Measurements from ENCODE around the gene KRTAP5-11.
"Not testable (repeated sequence)": the region's sequence is repeated elsewhere in the genome, so short reads cannot be mapped to it uniquely, and the experiment has no call there.

KRTAP5-11 gene

DNA sequence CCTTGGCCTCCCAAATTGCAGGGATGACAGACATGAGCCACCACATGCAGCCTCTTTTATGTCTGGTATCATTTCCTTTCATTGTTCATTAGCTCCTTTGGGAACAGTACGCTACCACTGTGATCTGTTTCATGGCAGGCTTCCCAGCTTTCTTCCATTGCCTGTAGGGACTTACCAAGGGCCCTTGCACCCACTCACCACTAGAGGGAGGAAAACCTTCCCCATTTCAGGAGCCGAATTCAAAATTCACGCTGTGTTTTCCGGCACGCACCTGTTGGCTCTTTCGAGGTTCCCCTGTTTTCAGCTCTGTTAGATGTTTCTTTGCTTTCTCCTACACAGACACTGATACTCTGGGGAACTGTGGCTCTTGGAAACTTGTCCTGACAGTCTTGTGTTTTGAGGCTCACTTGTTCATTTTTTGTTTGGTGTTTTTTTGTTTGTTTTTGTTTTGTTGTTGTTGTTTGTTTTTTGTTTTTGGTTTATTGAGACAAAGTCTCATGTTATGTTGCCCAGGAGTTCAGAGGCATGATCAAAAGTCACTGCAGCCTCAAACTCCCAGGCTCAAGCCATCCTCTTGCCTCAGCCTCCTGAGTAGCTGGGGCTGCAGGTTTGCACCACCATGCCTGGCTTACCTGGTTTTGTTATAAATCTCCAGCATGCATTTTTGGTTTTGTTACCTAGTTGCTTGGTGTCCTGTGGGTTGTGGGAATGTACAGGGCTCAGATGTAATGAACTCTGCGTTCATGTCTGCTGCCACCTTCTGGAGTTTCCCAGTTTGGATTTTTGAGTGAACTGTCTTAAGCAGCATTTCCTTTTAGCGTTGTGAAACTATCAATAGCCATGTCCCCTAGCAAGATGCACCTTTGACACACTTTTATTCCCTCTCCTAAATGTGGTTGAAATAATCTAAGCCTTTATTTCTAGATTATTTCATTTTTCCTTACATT lies 2.3 kb downstream of the KRTAP5-11 start:
- no peak for DNase-seq

DNA sequence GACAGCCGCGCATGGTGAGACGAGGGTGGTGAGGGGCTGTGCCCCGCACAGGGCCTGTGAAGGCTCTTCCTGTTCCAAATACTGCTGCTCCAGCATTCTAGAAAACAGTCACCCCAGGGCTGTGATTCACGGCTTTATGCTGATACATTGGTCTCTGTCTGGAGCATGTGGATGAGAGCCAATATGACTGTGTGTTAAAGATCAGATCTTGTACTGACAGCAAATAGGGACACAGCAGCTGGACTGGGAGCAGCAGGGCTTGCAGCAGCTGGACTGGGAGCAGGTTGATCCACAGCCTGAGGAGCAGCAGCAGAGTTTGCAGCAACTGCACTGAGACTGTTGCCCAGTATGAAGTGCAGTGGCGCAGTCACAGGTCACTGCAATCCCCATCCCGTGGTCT lies 3.2 kb downstream of the KRTAP5-11 start:
- DNase-seq: not testable (repeated sequence)

DNA sequence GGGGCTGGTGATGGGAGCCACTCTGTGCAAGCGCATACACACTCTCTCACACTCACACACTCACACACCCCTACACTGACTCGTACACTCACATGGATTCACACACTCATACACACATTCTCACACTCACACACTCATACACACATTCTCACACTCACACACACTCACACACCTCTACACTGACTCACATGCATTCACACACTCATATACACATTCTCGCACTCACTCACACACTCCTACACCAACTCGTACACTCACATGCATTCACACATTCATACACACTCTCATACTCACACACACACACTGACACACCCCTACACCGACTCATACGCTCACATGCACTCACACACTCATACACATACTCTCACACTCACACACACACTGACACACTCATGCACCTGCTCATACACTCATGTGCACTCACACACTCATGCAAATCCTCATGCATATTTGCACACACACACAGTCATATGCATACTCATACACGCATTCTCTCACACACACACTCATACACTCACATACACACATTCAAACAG lies 5.1 kb downstream of the KRTAP5-11 start:
- no peak for DNase-seq

DNA sequence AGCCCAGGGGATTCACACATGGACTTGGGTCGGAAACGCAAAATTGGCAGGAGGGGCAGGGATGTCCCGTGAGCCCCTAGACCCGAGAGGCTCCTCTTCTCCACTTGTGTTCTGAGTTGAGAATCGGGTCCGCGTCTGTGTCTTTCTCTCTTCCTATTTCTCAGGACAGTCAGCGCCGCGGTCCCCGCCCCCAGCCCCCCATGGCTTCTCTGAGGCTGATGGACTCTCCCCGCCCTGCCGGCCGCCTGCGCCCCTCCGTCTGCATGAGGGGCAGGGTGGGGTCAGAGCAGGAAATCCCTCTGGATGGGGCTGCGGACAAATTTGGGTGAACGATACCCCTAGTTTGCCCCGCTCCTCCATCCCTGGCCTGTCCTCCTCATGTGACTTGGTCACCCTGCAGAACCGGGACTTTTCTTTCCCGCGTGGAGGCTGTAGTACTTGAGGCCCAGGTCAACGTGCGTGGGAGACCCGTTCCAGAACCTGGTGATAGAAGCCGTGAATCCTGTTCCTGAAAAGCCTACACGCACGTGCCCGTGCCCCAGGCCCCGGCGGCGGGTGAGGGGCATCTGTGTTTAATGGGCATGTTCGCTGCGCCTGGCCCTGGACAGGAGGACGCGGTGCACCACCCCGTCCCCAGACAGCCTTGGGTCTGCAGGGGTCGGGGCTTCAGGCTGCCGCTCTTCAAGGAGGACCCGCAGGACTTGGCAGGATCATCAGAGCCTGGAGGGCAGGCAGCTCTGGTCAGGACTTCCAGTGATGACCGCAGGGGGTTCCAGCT lies 5.8 kb downstream of the KRTAP5-11 start:
- DNase-seq: not testable (repeated sequence)

DNA sequence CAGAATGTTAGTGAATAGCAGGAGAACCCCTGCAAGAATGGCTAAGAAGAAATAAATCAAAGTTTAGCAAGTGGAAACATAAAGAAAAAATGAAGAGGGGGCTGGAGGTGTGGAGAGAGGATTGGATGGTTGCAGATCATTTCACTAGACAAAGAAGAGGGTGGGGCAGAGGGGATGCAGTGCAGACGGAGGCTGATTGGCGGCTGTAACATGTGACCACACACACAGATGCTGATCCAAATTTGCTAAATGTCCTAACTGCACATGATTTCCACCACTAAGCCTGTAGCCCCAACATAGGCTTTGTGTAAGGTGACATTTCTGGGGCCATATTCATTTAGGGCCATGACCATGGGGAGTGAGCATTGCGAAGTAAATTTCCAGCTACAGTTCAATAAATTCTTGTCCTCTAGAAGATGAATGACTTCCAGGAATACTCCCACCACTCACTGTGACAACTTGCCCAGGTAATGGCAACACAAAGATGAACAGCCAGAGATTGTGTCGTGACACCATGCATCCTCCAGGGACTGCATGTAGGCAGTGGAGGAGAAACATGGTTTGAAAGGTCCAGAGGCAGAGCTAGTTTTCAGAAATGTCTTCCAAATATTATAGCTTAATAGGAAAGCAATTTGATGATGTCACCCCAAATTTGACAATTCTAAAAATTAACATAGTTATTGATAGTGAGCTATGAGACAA lies 6.8 kb downstream of the KRTAP5-11 start:
- no peak for DNase-seq

DNA sequence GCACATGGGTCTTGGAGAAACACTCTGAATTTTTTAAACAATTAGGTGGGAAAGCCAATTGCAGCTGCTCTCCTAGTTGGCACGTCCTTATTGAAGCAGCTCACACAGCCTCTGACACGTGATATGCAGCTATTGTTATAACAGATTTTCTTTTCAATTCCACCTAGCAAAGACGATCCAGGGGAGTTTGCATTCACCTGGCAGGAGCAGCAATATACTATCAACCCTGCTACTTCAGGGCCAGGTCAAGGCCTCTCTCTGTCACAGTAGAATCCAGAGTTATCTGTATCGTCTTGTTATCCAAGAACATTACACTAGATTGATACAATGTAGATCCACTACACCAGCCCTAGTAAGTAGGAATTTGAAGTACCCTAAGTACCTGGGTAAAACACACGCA lies 8.3 kb downstream of the KRTAP5-11 start:
- DNase-seq: no peak

DNA sequence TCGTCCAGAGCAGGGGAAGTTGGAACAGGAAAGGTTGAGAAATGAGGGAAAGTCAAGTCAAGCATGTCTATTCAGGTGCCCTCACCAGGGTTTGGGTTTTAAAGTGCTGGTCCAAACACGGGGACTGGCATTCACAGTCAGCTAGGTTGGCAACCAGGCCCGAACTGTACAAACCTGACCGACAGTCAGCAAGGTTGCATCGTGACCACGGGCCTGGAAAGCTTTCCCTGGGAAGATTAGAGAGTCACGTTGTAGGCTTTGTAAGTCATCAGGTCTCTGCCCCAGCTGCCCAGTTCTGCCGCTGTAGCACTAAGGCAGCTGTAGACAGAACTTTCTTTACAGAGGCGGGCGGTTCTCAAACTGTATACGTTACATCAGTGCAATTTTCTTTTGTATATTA lies 9.9 kb downstream of the KRTAP5-11 start:
- no peak for DNase-seq

DNA sequence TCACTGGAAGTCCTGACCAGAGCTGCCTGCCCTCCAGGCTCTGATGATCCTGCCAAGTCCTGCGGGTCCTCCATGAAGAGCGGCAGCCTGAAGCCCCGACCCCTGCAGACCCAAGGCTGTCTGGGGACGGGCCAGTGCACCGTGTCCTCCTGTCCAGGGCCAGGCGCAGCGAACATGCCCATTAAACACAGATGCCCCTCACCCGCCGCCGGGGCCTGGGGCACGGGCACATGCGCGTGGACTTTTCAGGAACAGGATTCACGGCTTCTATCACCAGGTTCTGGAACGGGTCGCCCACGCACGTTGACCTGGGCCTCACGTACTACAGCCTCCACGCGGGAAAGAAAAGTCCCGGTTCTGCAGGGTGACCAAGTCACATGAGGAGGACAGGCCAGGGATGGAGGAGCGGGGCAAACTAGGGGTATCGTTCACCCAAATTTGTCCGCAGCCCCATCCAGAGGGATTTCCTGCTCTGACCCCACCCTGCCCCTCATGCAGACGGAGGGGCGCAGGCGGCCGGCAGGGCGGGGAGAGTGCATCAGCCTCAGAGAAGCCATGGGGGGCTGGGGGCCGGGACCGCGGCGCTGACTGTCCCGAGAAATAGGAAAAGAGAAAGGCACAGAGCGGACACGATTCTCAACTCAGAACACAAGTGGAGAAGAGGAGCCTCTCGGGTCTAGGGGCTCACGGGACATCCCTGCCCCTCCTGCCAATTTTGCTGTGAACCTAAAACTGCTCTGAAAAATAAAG lies 11.4 kb downstream of the KRTAP5-11 start:
- DNase-seq: not testable (repeated sequence)

DNA sequence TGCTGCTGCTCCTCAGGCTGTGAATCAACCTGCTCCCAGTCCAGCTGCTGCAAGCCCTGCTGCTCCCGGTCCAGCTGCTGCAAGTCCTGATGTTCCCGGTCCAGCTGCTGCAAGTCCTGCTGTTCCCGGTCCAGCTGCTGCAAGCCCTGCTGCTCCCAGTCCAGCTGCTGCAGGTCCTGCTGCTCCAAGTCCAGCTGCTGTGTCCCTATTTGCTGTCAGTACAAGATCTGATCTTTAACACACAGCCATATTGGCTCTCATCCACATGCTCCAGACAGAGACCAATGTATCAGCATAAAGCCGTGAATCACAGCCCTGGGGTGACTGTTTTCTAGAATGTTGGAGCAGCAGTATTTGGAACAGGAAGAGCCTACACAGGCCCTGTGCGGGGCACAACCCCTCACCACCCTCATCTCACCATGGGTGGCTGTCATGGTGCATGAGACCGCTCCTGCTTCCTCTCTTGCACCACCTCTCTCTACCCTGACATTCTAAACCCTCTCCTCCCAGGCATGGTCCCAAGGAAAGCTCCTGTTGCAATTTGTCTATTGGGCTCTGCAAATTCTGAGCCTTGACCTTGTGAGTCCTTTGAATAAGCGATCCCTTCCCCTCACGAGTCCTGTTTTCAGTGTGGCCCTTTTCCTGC lies 13.8 kb downstream of the KRTAP5-11 start:
- no peak for DNase-seq

DNA sequence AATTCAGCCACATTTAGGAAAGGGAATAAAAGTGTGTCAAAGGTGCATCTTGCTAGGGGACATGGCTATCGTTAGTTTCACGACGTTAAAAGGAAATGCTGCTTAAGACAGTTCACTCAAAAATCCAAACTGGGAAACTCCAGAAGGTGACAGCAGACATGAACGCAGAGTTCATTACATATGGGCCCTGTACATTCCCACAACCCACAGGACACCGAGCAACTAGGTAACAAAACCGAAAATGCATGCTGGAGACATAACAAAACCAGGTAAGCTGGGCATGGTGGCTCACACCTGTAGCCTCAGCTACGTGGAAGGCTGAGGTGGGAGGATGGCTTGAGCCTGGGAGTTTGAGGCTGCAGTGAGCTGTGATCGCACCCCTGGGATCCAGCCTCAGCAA lies 15.0 kb downstream of the KRTAP5-11 start:
- DNase-seq: not testable (repeated sequence)

DNA sequence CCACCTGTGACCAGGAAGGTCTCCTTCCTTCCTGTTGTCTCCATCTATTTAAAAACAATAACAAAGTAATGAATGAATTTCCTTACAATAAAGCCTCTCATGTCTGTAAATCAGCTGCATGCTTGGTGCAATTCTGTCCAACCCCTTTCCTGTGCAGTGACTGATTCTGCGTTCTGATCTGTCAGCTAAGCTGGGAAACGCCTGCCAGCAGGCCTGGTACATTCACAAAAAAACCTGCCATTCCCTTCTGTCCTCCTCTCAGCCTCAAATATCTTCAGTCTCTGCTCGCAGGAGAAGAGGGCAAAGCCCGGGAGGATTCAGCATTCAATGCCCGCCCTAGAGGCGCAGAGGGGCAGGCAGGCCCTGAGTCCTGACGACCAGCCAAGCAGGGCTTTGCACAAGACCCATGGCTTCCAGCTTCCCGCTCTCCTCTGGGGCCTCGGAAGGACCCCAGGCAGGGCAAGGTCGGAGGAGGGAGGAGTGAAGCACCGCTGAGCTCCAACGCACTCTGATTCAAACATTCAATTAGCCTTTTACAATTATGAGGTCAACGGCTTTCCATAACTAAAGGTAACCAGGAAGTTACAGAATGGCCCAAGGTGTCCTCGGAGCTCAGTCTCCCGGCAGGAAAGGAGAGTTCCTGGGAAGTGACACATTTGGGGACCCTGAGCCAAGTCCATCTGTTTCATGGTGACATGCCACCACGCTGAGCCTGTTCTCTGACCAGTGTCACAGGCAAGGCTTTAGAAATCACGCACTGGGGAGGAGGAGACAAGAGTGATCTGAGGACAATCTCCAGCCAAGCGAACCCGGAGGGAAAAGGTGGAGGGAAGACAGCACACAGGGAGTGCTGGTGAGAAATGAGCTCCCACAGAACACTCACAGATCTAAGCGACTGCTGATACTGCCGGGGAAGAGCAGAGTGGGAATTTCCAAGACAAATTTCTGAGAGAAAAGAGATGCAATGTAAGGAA lies 15.8 kb downstream of the KRTAP5-11 start:
- DNase-seq: not testable (repeated sequence)

DNA sequence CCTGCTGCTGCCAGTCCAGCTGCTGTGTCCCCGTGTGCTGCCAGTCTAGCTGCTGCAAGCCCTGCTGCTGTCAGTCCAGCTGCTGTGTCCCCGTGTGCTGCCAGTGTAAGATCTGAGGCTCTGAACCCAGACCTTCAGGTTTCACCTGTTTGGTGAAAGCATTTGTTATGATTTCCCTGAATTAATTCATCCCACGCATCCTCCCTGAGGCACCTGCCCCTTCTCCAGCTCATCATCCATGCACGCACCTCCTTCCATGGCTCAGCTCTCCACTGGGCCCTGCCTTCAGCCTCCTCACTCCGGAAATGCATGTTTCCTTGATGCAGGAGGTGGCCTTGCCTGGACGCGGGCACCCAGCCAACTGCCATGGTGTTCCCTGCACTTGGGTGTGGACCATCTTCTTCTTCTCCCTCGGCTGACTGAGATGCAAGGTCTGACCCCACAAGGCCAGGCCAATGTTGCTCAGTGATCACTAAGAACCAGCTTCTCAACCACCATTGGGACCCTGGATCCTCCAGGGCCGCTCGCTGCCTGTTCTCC lies 16.5 kb downstream of the KRTAP5-11 start:
- DNase-seq: no peak

DNA sequence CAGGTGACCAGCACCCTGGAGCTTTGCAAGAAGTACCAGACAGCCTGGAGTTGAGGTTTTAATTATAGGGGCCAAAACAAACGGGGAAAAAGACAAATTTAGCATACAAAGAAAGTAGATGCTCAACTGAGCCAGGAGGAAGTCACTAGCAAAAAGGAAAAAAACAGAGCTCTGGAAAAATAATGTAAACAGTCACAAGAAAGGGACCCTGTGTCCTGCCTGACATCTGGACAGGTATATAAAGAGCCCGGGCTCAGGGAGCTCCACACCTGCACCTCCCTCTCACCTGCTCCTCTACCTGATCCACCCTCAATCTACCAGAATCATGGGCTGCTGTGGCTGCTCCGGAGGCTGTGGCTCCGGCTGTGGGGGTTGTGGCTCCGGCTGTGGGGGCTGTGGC lies 17.4 kb downstream of the KRTAP5-11 start, which contains the start of gene KRTAP5-10:
KRTAP5-10 (plus strand) TSS at position 301 of the 400 bp plus-strand sequence; CDS start at position 326, 25 bp downstream.
- DNase-seq: no peak

DNA sequence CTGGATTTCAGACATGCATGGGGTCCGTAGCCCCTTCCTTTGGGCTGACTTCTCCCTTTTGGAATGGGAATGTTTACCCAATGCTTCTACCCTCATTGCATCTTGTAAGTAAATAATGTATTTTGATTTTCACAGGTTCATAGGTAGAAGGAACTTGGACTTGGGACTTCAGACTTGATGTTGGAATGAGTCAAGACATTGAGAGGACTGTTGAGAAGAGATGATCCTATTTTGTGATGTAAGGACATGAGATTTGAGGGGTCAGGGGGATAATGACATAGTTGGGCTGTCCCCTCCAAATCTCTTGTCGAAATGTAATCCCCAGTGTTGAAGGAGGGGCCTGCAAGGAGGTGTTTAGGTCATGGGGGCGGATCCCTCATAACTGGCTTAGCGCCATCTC lies 18.2 kb downstream of the KRTAP5-11 start:
- DNase-seq: no peak

DNA sequence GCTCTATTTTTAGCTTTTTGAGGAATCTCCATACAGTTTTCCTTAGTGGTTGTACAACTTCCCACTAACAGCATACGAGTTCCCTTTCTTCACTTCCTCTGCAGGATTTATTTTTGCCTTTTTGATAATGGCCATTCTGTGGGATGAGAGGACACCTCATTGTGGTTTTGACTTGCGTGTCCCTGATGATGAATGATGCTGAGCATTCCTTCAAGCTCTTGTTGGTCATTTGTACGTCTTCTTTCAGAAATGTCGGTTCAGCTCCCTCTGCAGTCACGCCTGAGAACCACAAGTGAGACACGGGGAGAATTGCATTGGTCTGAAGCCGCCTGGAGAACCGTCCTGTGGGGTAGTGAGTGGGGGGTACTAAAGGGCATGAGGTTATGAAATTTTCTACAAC lies 19.3 kb downstream of the KRTAP5-11 start:
- DNase-seq: no peak

DNA sequence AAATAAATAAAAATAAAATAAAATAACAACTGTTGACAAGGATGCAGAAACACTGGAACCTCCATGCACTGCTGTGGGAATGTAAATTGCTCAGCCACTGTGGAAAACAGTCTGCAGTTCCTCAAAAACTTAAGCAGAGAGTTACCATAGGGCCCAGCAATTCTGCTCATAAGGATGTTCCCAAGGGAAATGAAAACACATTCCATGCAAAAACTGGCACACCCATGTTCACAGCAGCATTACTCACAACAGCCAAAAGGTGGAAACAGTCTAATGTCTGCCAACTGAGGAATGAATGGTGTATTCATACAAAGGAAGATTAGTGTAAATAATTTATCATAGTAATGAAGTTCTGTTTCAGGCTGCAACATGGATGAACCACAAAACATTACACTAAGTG lies 20.6 kb downstream of the KRTAP5-11 start:
- DNase-seq: no peak

DNA sequence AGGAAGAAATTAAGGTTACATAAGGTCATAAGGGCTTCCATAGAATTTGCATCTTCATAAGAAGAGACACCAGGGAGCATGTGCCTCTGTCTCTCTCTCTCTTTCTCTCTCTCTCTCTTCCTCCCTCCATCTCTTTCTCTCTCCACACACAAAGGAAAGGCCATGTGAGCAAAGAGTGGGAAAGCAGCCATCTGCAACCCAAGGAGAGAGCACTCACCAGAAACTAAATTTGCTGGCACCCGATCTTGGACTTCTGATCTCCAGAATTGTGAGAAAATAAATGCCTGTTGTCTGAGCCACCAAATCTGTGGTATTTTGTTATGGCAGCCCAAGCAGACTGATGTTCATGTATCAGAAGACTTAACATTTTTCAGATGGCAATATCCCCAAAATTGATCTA lies 23.7 kb downstream of the KRTAP5-11 start:
- no peak for DNase-seq

DNA sequence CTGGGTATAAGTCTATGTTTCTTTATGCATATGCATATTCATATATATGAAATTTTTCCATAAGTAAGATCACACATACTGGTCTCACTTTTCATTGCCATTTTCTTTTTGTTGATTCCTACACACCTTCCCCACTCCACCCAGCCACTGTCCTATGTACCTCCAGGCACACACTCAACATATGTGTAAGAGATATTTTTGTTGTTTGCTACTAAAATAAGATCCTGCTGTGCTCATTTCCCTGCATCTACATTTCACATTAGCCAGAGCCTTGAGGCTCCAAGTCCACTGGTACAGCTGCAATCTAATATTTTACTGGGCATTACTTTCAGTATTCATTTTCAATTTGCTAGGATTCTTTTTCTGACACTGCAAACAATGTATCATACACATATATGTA lies 25.4 kb downstream of the KRTAP5-11 start:
- DNase-seq: no peak

DNA sequence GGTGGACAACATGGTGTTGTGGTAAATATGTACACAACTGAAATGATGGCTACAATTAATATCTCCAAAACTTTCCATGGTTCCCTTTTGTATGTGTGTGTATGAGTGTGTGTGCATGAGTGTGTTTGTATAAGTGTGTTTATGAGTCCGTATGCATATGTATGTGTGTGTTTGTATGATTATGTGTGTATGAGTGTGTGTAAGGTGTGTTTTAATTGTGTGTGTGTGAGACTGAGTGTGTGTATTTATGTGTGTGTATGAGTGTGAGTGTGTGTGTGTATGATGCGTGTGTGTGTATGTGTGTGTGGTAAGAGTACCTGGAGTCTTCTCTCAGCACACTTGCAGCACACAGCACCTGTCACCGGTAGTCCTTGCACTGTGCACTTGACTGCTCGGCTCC lies 26.7 kb downstream of the KRTAP5-11 start:
- DNase-seq: no peak

DNA sequence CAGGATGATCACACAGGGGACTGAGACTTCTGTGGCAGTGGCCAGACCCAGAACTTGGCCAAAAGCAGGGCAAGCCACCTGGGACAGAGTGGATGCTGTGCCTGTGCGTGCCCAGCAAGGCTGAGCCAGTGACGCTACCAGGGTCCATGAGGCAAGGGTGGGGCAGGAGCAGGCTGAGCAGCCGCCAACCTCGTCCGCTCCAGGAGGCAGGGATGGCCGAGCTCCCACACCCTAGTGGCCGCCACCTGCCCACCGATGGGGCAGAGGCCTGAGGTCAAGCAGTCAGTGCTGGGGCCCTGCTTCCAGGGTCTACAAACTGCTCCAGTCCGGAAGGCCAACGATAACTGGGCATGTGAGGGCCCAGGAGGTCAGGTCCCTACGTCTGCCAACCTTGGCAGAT lies 27.2 kb downstream of the KRTAP5-11 start:
- DNase-seq: no peak

All from NCI-H524 treated with DMSO at 0.1 percent for 48 hours (cell line).